ENCODE measurements around the gene ADSS1.
"Not testable (repeated sequence)": the region's sequence is repeated elsewhere in the genome, so short reads cannot be mapped to it uniquely, and the experiment has no call there.

Gene ADSS1

GRCh38 chr14:104734601-104734990 lies 10.6 kb downstream of the ADSS1 start:
- DNase-seq = no peak

- no peak for DNase-seq
These were observed 11.2 kb downstream of the ADSS1 start for GRCh38 chr14:104734991-104735779.

GRCh38 chr14:104735830-104736642 lies 12.0 kb downstream of the ADSS1 start:
- DNase-seq = peak; percentile 79 to 88 (median 86)

- no peak for DNase-seq
These were observed 14.5 kb downstream of the ADSS1 start for GRCh38 chr14:104738375-104739019.

- no peak for DNase-seq
These were observed 15.0 kb downstream of the ADSS1 start for GRCh38 chr14:104739026-104739425.

GRCh38 chr14:104739546-104740516 lies 15.8 kb downstream of the ADSS1 start:
- no peak for DNase-seq

- no peak for DNase-seq
These were observed 17.2 kb downstream of the ADSS1 start for GRCh38 chr14:104741108-104741802.

- DNase-seq = no peak
These were observed 17.8 kb downstream of the ADSS1 start for GRCh38 chr14:104741803-104742251.

- no peak for DNase-seq
These were observed 18.8 kb downstream of the ADSS1 start for GRCh38 chr14:104742586-104743455.

GRCh38 chr14:104743461-104744380 lies 19.7 kb downstream of the ADSS1 start:
- DNase-seq = no peak

GRCh38 chr14:104744484-104744883 lies 20.5 kb downstream of the ADSS1 start:
- no peak for DNase-seq

- no peak for DNase-seq
These were observed 21.4 kb downstream of the ADSS1 start for GRCh38 chr14:104745431-104745830.

GRCh38 chr14:104746071-104746545 lies 22.1 kb downstream of the ADSS1 start:
- DNase-seq = no peak

GRCh38 chr14:104746934-104747481 lies 23.0 kb downstream of the ADSS1 start:
- DNase-seq = no peak

- no peak for DNase-seq
These were observed 23.8 kb downstream of the ADSS1 start for GRCh38 chr14:104747876-104748275.

GRCh38 chr14:104749111-104749649 lies 25.2 kb downstream of the ADSS1 start:
- DNase-seq = no peak

GRCh38 chr14:104750056-104750752 lies 26.2 kb downstream of the ADSS1 start:
- DNase-seq = no peak

GRCh38 chr14:104750753-104751057 lies 26.7 kb downstream of the ADSS1 start:
- DNase-seq = not testable (repeated sequence)

Measured in suppressor macrophage (primary cell).